ENCODE measurements around the gene FXYD5.
"Not testable (repeated sequence)": the region's sequence is repeated elsewhere in the genome, so short reads cannot be mapped to it uniquely, and the experiment has no call there.

Gene FXYD5

DNA sequence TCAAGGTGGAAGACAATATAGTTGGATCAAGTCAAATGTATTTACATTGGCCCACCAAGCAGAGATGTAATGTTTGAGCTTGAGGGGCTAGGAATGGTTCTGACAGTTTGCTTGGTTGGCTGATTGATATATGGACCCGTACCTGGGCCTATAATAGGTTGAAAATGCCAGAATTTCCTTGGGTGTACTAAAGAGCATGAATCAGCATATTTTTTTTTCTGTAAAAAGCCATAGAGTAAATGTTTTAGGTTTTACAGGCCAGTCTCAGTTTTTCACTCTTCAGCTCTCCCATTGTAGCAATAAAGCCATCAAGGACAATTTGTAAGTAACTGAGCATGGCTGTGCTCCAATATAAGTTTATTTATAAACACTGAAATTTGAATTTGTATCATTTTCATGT lies 26.9 kb downstream of the FXYD5 start:
- DNase-seq (ENCODE audit: insufficient read length, low spot score) = no peak
- FAIRE-seq = no peak

DNA sequence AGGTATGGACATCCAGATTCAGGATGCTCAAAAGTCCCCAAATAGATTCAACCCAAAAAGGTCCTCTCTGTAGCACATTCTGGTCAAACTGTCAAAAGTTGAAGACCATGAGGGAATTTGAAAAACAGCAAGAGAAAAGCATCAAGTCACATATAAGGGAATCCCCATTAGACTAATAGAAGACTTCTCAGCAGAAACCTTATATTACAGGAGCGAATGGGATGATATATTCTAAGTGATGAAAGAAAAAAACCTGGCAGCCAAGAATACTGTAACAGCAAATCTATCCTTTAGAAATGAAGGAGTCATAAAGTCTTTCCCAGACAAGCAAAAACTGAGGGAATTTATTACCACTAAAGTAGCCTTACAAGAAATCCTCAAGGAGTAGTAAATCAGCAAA lies 29.7 kb downstream of the FXYD5 start:
- TF ChIP-seq POLR2AphosphoS5 (IDR thresholded peaks at IDR 0.05; ENCODE audit: low read depth, low read length) = no peak
- TF ChIP-seq POLR2A (IDR thresholded peaks at IDR 0.05; ENCODE audit: low read depth, low read length) = no peak
- TF ChIP-seq SPI1 (IDR thresholded peaks at IDR 0.05; ENCODE audit: low read depth, low read length) = no peak
- TF ChIP-seq TAF1 (IDR thresholded peaks at IDR 0.05; ENCODE audit: low read depth, low read length) = no peak
- no peak for TF ChIP-seq POU2F2 (IDR thresholded peaks at IDR 0.05; ENCODE audit: low read depth, low read length)
- no peak for TF ChIP-seq PAX5 (IDR thresholded peaks at IDR 0.05; ENCODE audit: insufficient read depth, low read length, severe bottlenecking)
- DNase-seq (ENCODE audit: insufficient read length, low spot score) (no peak), FAIRE-seq (no peak)

More for the DNA sequence above, 26.9 kb downstream of the FXYD5 start:
- no peak for TF ChIP-seq SPI1 (IDR thresholded peaks at IDR 0.05; ENCODE audit: low read depth, low read length)
- no peak for TF ChIP-seq POU2F2 (IDR thresholded peaks at IDR 0.05; ENCODE audit: low read depth, low read length)

DNA sequence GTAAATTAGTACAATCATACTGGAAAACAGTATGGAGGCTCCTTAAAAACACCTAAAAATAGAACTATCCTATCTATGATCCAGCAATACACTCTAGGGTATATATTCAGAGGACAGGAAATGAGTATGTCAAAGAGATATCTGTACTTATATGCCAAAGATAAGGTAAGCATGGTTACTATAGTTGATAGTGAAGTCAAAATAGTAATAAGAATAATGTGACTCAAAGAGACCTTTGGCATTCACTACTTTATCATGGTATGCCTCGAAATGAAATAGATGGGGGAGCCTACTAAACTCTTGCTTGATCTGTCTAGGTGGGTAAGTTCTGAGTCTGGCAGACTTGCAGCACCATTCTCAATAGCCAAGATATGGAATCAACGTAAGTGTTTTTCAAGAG lies 30.3 kb downstream of the FXYD5 start:
- no peak for FAIRE-seq
- no peak for DNase-seq (ENCODE audit: insufficient read length, low spot score)

DNA sequence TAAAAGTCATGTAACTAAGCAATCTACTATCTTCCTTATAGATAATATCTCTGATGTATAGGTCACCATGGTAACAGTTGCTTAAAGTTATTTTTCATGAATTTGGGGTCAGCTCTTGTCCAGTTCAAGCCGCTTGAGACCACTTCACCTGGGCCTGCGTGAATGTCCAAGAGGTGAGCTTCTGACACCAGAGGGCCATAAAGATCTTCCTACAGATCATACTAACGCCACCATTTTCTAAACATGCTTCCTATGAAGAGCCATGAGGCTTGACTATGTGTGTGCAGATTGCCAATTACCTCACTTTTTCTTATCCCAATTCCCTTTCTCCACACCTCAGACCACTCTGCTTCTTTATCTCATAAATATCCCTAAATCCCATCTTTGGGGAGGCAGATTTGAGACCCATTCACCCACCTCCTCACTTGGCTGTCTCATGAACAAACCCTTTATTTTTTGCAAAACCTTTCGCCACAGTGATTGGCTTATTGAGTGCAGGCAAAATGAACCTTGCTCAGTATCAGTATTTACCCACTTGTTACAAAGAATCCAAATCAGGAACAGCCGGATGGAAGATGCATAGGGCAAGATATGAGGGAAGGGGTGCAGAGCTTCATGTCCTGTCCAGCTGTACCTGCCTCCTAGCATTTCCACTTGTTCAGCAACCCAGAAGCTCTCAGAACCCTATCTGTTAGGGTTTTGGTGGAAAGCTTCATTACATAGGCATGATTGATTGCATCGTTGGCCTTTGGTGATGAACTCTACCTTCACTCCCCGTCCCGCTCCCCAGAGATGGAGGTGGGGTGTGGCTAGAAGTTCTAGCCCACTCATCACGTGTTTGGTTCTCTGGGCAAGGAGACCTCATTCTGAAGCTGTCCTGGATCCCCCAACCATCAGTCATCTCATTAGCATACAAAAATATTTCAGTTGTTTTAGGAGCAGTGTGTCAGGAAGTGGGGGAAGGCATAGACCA lies 39.8 kb downstream of the FXYD5 start:
- no peak for TF ChIP-seq POU2F2 (IDR thresholded peaks at IDR 0.05; ENCODE audit: low read depth, low read length)
- no peak for TF ChIP-seq SPI1 (IDR thresholded peaks at IDR 0.05; ENCODE audit: low read depth, low read length)
- no peak for TF ChIP-seq TAF1 (IDR thresholded peaks at IDR 0.05; ENCODE audit: low read depth, low read length)
- TF ChIP-seq PAX5 (IDR thresholded peaks at IDR 0.05; ENCODE audit: insufficient read depth, low read length, severe bottlenecking) = no peak
- TF ChIP-seq POLR2A (IDR thresholded peaks at IDR 0.05; ENCODE audit: low read depth, low read length) = no peak
- TF ChIP-seq POLR2AphosphoS5 (IDR thresholded peaks at IDR 0.05; ENCODE audit: low read depth, low read length) = no peak
- no peak for DNase-seq (ENCODE audit: insufficient read length, low spot score)
- FAIRE-seq = no peak

More for the DNA sequence above, 30.3 kb downstream of the FXYD5 start:
- no peak for TF ChIP-seq POU2F2 (IDR thresholded peaks at IDR 0.05; ENCODE audit: low read depth, low read length)
- no peak for TF ChIP-seq TAF1 (IDR thresholded peaks at IDR 0.05; ENCODE audit: low read depth, low read length)
- TF ChIP-seq PAX5 (IDR thresholded peaks at IDR 0.05; ENCODE audit: insufficient read depth, low read length, severe bottlenecking) = no peak
- no peak for TF ChIP-seq POLR2AphosphoS5 (IDR thresholded peaks at IDR 0.05; ENCODE audit: low read depth, low read length)
- no peak for TF ChIP-seq SPI1 (IDR thresholded peaks at IDR 0.05; ENCODE audit: low read depth, low read length)

- DNase-seq (ENCODE audit: insufficient read length, low spot score) (no peak), FAIRE-seq (no peak)
- TF ChIP-seq SPI1 (IDR thresholded peaks at IDR 0.05; ENCODE audit: low read depth, low read length) = no peak
- no peak for TF ChIP-seq PAX5 (IDR thresholded peaks at IDR 0.05; ENCODE audit: insufficient read depth, low read length, severe bottlenecking)
- no peak for TF ChIP-seq POLR2A (IDR thresholded peaks at IDR 0.05; ENCODE audit: low read depth, low read length)
- TF ChIP-seq POLR2AphosphoS5 (IDR thresholded peaks at IDR 0.05; ENCODE audit: low read depth, low read length) = no peak
These were observed 41.3 kb downstream of the FXYD5 start for GRCh38 chr19:35195830-35196229.

DNA sequence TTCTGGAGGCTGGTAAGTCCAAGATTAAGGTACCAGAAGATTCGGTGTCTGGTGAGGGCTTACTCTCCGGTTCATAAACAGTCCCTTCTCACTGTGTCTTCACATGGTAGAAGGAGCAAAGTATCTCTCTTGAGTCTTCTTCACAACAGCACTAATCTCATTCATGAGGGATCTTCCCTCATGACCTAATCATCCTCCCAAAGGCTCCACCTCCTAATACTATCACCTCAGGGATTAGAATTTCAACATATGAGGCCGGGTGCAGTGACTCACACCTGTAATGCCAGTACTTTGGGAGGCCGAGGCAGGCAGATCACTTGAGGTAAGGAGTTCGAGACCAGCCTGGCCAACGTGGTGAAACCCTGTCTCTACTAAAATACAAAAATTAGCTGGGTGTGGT lies 42.3 kb downstream of the FXYD5 start:
- not testable (repeated sequence) for DNase-seq (ENCODE audit: insufficient read length, low spot score); FAIRE-seq

DNA sequence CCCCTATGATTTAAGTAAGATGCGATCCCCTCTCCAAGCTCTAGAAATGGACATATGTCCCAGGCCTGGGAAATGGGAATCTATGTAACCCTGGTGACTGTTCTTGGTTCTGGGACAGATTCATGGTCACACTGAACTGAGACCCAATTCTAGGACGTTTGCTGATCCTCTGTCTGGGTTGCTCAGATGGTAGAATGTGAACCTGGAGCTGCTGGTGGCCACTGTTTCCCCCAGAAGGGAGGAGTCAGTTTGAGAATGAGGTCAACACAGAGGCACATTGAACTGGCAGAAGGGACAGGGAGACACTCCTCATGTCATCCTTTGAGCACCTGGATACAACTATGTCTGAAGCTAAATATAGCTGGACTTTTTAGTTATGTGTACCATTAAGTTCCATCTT lies 44.9 kb downstream of the FXYD5 start:
- TF ChIP-seq POLR2AphosphoS5 (IDR thresholded peaks at IDR 0.05; ENCODE audit: low read depth, low read length) (no peak), PAX5 (IDR thresholded peaks at IDR 0.05; ENCODE audit: insufficient read depth, low read length, severe bottlenecking) (no peak), POU2F2 (IDR thresholded peaks at IDR 0.05; ENCODE audit: low read depth, low read length) (no peak), TAF1 (IDR thresholded peaks at IDR 0.05; ENCODE audit: low read depth, low read length) (no peak), POLR2A (IDR thresholded peaks at IDR 0.05; ENCODE audit: low read depth, low read length) (no peak), SPI1 (IDR thresholded peaks at IDR 0.05; ENCODE audit: low read depth, low read length) (no peak)
- DNase-seq (ENCODE audit: insufficient read length, low spot score) (no peak), FAIRE-seq (no peak)

GRCh38 chr19:35202722-35203688 lies 48.5 kb downstream of the FXYD5 start:
- FAIRE-seq (no peak), DNase-seq (ENCODE audit: insufficient read length, low spot score) (no peak)
- no peak for TF ChIP-seq POLR2A (IDR thresholded peaks at IDR 0.05; ENCODE audit: low read depth, low read length)
- no peak for TF ChIP-seq PAX5 (IDR thresholded peaks at IDR 0.05; ENCODE audit: insufficient read depth, low read length, severe bottlenecking)
- TF ChIP-seq POU2F2 (IDR thresholded peaks at IDR 0.05; ENCODE audit: low read depth, low read length) = no peak
- TF ChIP-seq SPI1 (IDR thresholded peaks at IDR 0.05; ENCODE audit: low read depth, low read length) = no peak
- TF ChIP-seq POLR2AphosphoS5 (IDR thresholded peaks at IDR 0.05; ENCODE audit: low read depth, low read length) = no peak
- no peak for TF ChIP-seq TAF1 (IDR thresholded peaks at IDR 0.05; ENCODE audit: low read depth, low read length)

GRCh38 chr19:35204799-35205732 lies 50.5 kb downstream of the FXYD5 start:
- peak; percentile 79; the same call in 1 of the 2 replicates for TF ChIP-seq POU2F2 (IDR thresholded peaks at IDR 0.05; ENCODE audit: low read depth, low read length)
- no peak for TF ChIP-seq POLR2A (IDR thresholded peaks at IDR 0.05; ENCODE audit: low read depth, low read length)
- no peak for TF ChIP-seq POLR2AphosphoS5 (IDR thresholded peaks at IDR 0.05; ENCODE audit: low read depth, low read length)
- TF ChIP-seq SPI1 (IDR thresholded peaks at IDR 0.05; ENCODE audit: low read depth, low read length) = peak; percentile 100
- no peak for TF ChIP-seq TAF1 (IDR thresholded peaks at IDR 0.05; ENCODE audit: low read depth, low read length)
- no peak for TF ChIP-seq PAX5 (IDR thresholded peaks at IDR 0.05; ENCODE audit: insufficient read depth, low read length, severe bottlenecking)
- peak; percentile 32 for DNase-seq (ENCODE audit: insufficient read length, low spot score)
- FAIRE-seq = peak; percentile 96
